ENCODE data around the gene ZFAND5. TPM values are rescaled to one million over a fixed set of nuclear protein-coding genes. Genes with fewer than 3 reads are reported as not detected.

Gene ZFAND5
- 147 TPM for polyA plus RNA-seq (ENCODE audit: insufficient read length)

GRCh38 chr9:72364679-72365524 lies at the start of gene ZFAND5:
TSS of gene ZFAND5 (minus strand) at chr9:72365208. CDS start at chr9:72360778, 4,430 bp downstream.
- peak; percentile 98 for DNase-seq

GRCh38 chr9:72412483-72413040 lies 47.6 kb upstream of the ZFAND5 start:
- DNase-seq: no peak

GRCh38 chr9:72410214-72410613 lies 45.2 kb upstream of the ZFAND5 start:
- DNase-seq: no peak

- DNase-seq: no peak
These were observed 42.1 kb upstream of the ZFAND5 start for GRCh38 chr9:72407114-72407513.

GRCh38 chr9:72402744-72403143 lies 37.7 kb upstream of the ZFAND5 start:
- DNase-seq: no peak

- DNase-seq: no peak
These were observed 36.4 kb upstream of the ZFAND5 start for GRCh38 chr9:72401396-72401795.

GRCh38 chr9:72400866-72401265 lies 35.9 kb upstream of the ZFAND5 start:
- DNase-seq: no peak

- DNase-seq: no peak
These were observed 34.4 kb upstream of the ZFAND5 start for GRCh38 chr9:72399391-72399790.

- no peak for DNase-seq
These were observed 31.5 kb upstream of the ZFAND5 start for GRCh38 chr9:72396247-72397091.

- no peak for DNase-seq
These were observed 29.1 kb upstream of the ZFAND5 start for GRCh38 chr9:72394066-72394465.

GRCh38 chr9:72390907-72391306 lies 25.9 kb upstream of the ZFAND5 start:
- DNase-seq: no peak

GRCh38 chr9:72386186-72386585 lies 21.2 kb upstream of the ZFAND5 start:
- no peak for DNase-seq

GRCh38 chr9:72384710-72385485 lies 19.9 kb upstream of the ZFAND5 start:
- no peak for DNase-seq

GRCh38 chr9:72383978-72384709 lies 19.1 kb upstream of the ZFAND5 start:
- no peak for DNase-seq

GRCh38 chr9:72382405-72382804 lies 17.4 kb upstream of the ZFAND5 start:
- no peak for DNase-seq

GRCh38 chr9:72377041-72377440 lies 12.0 kb upstream of the ZFAND5 start:
- no peak for DNase-seq

GRCh38 chr9:72371151-72371550 lies 6.1 kb upstream of the ZFAND5 start:
- DNase-seq: no peak

GRCh38 chr9:72365525-72366256 lies 683 bp upstream of the ZFAND5 start:
- peak; percentile 86 for DNase-seq

- peak; percentile 65 for DNase-seq
These were observed 915 bp downstream of the ZFAND5 start for GRCh38 chr9:72363908-72364678.

GRCh38 chr9:72363236-72363635 lies 1.8 kb downstream of the ZFAND5 start:
- DNase-seq: no peak

Data from hindlimb muscle (tissue), 1 donor.